ENCODE data around the gene ERBB4.

DNA sequence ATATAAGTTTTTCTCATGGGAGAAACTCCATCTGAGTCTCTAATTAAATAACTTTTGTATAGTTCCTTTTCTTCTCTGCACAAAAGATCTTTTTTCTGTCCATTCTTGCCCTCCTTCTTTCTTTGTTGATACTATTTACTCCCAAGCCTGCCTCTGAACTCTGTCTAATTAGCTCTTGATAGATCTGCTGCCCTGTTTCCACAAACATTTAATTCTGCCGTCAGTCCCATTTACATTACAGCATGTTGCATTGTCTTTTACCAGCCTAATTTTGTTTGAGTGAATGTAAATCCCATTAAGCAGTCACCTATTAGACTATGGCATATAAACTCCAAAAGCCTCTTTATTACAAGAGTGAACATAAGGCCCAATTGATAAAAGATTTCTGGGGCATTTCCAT lies 254.4 kb downstream of the ERBB4 start:
- TF ChIP-seq GATA2 (IDR thresholded peaks at IDR 0.05; ENCODE audit: low read depth, low read length) (no peak), GATA3 (IDR thresholded peaks at IDR 0.05; ENCODE audit: low read depth, low read length) (no peak)

All from SH-SY5Y (cell line).